ENCODE results near the gene PYROXD2. TPM values are rescaled to one million over a fixed set of nuclear protein-coding genes. Genes with fewer than 3 reads are reported as not detected.

Gene PYROXD2
- total RNA-seq, 1 donor from 2014 or later: 5.8 TPM

- TF ChIP-seq, protein P1, sequence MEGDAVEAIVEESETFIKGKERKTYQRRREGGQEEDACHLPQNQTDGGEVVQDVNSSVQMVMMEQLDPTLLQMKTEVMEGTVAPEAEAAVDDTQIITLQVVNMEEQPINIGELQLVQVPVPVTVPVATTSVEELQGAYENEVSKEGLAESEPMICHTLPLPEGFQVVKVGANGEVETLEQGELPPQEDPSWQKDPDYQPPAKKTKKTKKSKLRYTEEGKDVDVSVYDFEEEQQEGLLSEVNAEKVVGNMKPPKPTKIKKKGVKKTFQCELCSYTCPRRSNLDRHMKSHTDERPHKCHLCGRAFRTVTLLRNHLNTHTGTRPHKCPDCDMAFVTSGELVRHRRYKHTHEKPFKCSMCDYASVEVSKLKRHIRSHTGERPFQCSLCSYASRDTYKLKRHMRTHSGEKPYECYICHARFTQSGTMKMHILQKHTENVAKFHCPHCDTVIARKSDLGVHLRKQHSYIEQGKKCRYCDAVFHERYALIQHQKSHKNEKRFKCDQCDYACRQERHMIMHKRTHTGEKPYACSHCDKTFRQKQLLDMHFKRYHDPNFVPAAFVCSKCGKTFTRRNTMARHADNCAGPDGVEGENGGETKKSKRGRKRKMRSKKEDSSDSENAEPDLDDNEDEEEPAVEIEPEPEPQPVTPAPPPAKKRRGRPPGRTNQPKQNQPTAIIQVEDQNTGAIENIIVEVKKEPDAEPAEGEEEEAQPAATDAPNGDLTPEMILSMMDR (conservative IDR thresholded peaks at IDR 0.05; ENCODE audit: low read depth, low read length): no peak
- no peak for DNase-seq (ENCODE audit: low read depth)
- H3K4me3 ChIP-seq (ENCODE audit: low read depth, low read length): no peak overlapping the region
Observed at GRCh38 chr10:98457721-98458120, 42.7 kb upstream of the PYROXD2 start.

DNA sequence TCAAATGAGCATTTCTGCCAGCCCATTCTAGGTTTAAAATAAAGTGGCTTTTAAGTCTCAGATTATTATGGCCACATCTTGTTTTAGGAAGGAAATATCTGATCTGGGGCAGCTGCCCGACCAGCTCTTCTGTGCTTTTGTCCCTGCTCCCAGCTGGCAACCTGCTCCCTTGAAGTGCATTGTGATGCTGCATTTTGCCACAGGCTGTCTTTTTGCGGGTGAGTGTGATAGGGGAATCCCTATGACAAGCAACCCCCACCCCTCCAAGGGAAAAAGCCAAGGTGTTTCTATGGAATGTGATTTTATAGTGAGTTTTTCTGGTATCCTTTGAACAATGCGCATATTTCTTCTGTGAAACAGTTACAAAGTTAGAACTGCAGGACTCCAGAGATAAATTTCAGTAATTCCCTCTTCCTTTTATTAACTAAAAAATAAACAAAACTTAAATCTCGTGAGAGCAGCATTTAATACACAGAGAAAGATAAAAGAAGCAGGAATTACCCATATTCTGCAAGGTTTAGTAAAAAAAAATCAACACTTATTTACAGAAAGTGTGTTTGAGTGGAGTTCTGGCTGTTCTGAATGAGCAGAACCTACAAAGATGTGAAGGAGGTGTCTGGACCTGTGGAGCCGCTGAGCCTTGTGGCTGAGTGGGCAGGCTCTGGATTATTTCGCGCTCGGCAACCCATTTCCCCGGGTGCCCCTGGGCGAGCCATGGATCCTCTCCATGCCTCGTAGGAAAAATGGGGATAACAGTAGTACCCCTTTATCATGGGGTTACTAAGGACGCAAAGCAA, 41.9 kb upstream of the PYROXD2 start:
- no peak overlapping the region for H3K4me3 ChIP-seq (ENCODE audit: low read depth, low read length)
- no peak for DNase-seq (ENCODE audit: low read depth)
- TF ChIP-seq, protein P1 (conservative IDR thresholded peaks at IDR 0.05; ENCODE audit: low read depth, low read length): no peak

GRCh38 chr10:98456043-98456570, 41.1 kb upstream of the PYROXD2 start:
- TF ChIP-seq, protein P1 (conservative IDR thresholded peaks at IDR 0.05; ENCODE audit: low read depth, low read length): no peak
- DNase-seq (ENCODE audit: low read depth): no peak
- H3K4me3 ChIP-seq (ENCODE audit: low read depth, low read length): no peak overlapping the region

DNA sequence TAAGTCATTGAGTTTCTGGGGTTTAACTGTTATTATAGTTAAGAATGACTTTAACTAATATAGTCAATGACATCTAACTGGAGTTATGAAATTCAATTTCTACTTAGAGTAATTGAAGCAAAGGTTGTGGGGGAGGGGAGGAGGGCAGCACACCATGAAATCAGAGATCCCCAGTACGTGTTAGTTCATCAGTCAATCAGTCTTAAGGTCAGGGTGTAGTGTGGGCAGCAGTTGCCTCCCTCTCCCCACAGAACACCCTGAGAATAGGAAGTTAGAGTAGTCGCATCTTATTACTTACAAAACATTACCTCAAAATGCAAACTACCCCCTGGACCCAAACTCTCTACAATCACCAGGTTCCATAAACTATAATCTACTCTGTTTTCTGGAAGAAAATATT, 38.7 kb upstream of the PYROXD2 start:
- TF ChIP-seq, protein P1 (conservative IDR thresholded peaks at IDR 0.05; ENCODE audit: low read depth, low read length): no peak
- H3K4me3 ChIP-seq (ENCODE audit: low read depth, low read length): no peak overlapping the region
- DNase-seq (ENCODE audit: low read depth): no peak

DNA sequence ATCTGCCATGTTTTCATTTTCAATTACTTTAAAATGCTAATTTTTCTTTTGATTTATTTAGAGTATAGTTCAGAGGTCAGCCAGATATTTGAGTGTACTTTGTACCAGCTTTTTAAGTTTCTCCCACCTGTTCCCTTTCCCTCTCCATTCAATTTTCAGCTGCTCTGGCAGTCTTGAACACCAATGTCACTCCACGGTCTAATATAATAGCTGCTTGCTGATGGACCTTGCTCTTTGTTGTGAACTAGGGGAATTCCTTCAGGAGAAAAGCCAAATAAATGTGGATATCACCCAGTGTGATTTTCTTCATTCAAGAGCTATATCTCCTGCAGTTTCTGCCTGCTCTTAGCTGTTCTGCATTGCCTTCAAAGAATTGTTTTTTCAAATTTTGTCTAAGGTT, 35.6 kb upstream of the PYROXD2 start:
- DNase-seq (ENCODE audit: low read depth): no peak
- no peak overlapping the region for H3K4me3 ChIP-seq (ENCODE audit: low read depth, low read length)
- TF ChIP-seq, protein P1 (conservative IDR thresholded peaks at IDR 0.05; ENCODE audit: low read depth, low read length): no peak

- DNase-seq (ENCODE audit: low read depth): no peak
- TF ChIP-seq, protein P1 (conservative IDR thresholded peaks at IDR 0.05; ENCODE audit: low read depth, low read length): no peak
- H3K4me3 ChIP-seq (ENCODE audit: low read depth, low read length): no peak overlapping the region
Observed at GRCh38 chr10:98449287-98449686, 34.3 kb upstream of the PYROXD2 start.
